Fibroblast of skin of back (primary cell): ENCODE measurements around the gene WRAP53.

Source experiments
- DNase-seq: peaks from one replicate; pipeline ENCODE4 v3.0.0-alpha.2; 2013

The WRAP53 gene

DNA sequence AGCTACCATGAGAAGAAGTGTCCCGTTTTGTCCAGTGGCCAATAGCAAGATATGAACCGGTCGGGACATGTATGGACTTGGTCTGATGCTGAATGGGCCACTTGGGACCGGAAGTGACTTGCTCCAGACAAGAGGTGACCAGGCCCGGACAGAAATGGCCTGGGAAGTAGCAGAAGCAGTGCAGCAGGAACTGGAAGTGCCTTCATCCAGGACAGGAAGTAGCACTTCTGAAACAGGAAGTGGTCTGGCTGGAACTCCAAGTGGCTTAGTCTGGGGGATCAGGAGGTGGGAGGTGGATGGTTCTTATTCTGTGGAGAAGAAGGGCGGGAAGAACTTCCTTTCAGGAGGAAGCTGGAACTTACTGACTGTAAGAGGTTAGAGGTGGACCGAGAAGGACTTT lies 22.0 kb downstream of the WRAP53 start:
- no peak for DNase-seq

DNA sequence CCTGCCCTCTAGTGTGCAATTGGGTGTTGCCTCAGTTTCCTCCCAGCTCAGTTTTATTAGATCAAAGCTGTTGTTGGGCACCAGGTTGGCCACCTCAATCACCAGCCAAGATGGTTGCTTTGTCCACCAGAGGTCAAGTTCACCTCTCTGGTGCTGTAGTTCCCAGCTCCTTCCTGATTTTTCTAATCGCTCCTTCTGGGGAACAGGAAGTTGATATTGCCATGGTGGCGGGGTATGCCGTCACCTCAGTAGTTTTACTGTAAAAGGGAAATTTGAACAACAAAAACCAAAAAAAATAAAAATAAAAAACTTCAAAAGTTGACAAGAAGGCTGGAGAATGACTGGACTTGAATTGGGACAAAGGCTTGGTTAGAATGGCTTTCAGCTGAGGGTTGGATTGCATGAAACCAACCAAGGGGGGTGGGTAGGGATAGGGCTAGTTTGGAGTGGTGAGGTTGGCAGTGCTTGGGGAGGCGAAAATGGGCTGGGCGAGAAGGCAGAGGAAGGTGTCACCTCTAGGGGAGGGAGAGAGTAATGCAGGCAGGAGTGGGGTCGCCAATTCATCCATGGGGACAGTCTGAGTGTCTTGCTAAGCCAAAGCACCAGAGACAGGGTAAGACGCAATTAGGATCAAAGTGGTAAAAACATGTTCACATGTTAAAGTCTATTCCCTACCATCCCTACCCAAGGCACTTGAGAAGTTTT lies 22.9 kb downstream of the WRAP53 start:
- no peak for DNase-seq

DNA sequence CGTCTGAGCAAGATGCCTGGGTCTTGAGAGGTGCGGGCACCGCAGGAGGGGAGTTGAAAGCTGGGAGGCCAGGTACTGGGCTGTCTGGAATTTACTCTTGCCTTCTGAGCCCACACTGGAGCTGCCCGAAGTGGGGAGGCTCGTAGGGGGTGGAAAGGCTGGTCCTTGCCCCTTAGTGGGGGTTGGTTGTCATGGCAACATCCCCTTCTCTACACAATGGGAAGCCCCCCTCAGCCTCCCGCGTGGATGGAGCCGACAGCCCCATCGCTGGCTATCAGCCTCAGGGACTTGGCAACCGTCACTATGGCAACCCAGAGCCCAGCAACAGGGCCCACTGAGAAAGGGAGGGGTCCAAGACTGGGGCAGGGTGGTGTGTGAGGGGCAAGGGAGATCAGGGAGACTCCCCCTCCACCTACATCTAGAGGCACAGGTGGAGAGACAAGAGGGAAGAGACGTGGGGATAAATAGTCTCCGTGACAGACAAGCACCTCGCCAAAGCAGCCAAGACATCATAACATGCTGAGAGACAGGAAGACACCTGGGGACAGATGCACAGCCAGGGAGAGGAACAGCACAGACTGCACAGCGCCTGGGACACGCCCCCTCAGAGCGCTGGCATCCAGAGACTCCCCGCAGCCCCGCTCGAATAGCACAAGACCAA lies 24.0 kb downstream of the WRAP53 start:
- no peak for DNase-seq

DNA sequence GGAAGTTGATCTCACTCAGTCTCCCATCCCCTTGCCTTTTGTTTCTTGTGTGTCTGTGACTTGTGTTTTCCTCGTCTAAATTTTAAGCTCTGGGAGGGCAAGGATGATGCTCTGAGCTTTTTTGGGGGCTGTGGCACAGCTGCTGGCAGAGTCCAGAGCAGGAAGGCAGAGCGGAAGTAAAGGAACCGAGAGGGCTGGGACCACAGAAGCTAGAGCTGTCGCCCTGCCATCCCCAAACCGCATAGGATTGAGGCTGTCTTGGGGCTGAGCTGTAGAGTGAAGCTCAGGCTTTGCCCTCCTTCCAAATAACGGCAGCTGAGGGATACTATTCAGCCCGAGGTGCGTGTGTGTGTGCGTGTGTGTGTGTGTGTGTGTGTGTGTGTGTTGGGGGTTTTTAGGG lies 25.5 kb downstream of the WRAP53 start:
- DNase-seq = no peak

DNA sequence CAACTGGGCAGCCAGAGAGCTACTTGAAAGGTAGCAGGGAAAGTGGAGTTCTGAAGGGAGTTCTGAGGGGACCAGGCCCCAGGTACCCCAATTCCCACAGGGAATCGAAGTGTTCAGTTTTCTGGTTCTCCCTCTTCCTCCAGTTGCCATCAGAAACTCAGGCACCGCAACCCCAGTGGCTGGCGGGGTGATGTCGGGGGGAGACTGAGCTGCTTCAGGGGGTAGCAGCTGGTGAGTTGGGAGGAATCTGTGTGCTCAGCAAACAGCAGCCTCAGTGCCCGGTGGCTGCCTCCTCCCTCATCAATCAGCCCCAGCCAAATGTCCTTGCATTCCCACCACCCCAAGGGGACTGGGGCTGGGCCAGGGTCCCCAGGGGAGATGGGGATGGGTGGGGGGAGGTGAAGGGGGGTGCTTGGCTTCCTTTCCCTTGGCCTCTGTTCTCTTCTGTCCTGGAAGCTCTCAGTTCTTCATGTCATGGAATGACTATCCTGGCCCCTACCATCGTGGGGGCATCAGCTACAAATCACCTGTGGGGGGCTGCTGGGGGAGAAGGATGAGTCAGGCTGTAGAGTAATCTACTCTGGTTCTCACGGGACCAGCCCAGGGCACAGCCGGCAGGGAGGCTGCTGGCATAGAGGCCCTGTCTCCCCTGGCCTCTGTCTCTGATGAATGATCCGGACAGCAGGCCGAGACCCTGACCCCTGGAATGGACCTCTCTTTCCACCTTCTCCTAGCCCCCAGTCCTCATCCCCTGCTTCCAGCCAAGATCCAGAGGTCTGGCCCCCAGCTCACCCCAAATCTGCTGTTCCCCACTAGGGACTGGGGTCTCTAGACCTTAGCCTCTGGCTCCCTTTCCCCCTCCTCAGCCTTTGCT lies 26.7 kb downstream of the WRAP53 start:
- no peak for DNase-seq

DNA sequence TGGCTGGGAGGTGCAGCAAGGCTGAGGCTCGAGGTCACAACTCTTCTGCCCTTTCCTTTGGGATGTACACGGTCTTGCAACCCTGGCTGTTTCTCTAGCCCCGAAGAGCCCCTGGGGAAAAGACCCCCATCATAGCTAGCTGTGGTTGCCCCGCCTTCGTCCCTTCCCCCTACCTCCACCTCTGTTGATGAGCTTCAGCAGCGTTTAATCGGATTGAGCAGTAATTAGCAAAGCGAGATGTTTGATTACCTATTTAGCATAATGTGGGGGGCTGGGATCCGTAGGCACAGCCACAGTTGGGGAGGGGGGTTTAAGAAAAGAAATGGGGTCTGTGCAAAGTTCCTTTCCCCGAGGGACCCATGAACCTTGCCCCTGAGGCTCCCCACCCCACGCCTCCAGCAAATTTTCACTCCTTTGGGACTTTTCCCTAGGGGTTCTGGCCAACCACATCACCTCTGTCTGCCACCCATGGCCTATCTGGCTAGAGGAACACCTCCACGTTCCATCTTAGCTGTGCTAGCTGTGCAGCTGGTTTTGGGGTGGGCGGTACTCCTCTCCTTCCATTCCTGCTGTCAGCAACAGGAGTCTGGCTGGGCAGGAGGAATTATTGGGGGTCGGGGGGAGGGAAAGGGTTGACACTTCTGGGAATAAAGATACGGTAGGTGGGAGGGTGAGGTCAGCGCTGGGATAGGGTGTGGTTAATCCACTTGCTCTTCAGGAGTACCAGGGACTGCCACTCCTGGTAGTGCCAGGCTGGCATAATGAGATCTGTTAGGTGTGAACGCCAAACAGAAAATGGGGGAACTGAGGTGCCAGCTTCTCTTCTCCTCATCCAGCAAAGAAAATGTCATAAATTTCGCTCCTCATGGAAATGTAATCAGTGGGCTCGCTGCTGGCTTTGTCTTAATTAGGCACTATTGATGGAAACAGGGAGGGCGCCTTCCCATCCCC lies 27.9 kb downstream of the WRAP53 start:
- no peak for DNase-seq

DNA sequence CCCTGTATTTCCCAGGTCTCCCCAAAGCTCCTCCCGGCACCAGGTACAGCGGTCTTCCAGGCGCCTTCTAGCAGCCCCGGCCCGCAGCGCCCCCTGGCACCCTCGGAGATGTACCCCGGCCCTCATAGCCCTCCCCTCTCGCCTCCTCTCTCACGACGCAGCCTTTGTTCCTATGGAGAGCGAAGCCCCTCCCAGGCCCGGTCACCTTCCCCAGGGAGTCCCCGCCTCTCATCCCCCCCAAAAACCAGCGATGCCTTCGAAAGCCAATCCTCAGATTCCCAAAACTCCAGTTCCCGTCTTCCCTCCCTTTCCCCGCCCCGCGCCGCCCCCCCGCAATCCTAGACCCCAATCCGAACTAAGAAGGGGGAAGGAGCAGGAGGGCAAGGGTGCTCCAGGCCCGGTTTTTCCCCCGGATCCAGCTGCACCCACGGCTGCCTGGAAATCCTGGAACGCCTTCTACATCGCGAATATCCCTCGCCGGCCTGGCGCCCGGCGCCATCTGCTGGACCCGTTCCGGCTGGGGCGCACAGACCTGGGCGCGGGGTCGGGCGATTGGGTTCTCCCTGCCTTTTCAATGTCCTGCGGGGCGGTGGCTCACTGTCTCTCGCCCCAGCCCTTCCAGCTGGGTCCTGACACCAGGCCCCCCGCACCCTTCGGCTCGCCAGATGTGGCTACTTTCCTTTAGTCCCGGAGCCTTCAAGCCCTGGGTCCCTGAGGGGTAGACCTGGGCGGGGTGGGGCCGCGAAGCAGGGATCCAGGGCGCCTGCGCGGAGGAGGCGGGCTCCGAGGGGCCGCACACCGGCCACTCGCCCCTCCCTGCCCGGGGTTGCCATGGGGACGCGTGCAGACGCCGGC lies 28.9 kb downstream of the WRAP53 start, which contains the start of gene DNAH2:
Gene DNAH2, plus strand, starts transcription at position 844 of the 855 bp plus-strand sequence. CDS start 1,991 bp downstream, outside the sequence.
- peak; percentile 94 for DNase-seq

DNA sequence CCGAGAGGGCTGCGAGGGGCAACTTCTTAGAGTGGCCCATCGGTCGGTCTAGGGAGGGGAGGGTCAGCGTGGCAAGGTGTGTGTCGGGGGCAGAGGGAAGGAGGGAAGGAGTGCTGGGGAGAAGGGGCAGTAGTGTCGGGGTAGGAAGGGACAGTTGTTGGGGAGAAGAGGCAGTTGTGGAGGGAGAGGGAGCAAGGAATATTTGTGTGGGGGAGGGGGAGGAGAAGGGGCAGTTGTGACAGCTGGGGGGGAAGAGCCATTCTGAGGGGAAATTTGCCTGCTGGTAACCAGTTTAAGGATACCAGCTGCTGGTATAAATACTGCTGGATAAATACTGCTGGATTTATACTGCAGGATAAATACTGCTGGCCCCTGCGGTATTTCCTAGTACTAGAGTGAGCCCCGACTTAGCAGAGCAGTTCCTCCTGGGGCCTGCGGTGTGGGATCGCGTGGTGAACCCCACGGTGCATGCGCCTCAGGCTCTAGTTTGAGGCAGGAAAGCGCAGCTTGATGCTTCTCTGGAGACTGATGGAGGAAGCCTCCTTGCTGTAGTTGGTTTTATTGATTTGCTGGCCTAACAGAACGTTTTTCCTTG lies 29.6 kb downstream of the WRAP53 start:
- DNase-seq = no peak

DNA sequence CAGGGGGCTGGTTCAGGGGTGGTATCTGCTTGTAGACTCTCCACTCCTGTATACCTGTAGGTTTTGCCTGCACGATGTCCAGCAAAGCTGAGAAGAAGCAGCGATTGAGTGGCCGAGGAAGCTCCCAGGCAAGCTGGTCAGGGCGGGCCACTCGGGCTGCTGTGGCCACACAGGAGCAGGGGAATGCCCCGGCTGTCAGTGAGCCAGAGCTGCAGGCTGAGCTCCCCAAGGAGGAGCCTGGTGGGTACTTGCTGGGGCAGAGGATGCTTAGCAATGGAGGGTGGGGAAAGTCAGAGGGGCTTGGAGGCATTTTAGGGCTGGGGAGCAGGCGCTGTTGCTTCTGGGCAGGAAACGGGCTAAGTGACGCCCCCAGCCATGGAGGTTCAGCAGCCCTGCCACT lies 31.4 kb downstream of the WRAP53 start:
- DNase-seq = no peak

DNA sequence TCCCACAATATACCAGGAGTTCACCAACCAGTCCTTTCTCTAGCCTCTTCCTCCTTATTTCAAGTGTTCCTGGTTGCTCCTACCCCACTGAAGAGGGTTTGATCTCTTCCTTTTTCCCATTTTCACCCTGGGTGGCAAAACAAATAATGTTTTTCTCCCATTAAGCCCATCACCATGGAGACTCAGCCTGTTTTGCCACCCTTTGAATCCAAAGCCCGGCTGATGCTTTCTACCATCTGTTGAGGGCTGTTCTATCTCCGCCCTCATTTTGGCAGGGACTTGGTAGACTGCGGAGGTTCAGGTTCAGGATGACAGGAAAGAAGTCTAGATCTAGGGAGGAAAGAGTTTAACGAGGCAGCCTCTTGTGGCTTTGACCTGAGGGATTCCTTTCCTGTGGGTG lies 31.8 kb downstream of the WRAP53 start:
- no peak for DNase-seq

DNA sequence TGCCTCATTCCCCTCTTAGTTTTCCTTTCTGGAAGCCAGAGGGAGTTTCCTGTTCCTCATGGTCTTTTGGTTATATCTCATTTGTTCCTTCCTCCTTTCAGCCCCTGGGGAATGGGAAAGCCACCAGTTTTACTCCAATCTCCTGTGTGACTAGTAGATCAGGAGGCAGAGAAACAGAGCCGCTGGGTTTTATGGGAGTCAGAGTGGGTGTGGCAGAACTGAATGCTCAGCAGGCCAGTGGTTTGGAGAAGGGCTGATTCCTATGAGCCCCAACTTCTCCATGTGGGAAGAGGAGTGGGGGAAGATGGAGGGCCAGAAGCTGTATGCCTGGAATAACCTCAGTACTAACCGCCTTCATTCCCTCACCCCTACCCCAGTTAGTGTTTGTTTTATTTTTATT lies 33.3 kb downstream of the WRAP53 start:
- no peak for DNase-seq

DNA sequence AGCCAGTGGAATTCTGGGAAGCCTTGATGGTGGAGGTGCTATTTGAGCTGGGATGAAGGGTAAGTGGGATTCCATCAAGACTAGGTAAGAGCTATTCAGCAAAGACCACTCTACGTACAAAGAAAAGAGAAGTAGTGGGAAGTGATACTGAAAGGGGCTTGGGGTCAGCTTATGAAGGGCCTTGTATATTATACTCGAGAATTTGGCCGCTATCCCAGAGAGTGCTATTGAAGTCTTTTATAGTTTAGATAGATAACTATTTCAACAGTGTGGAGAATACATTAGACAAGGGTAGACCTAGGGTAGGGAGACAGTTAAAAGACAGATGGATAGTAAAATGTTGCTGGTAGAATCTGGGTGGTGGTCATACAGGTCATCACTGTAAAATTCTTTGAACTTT lies 39.6 kb downstream of the WRAP53 start:
- no peak for DNase-seq

DNA sequence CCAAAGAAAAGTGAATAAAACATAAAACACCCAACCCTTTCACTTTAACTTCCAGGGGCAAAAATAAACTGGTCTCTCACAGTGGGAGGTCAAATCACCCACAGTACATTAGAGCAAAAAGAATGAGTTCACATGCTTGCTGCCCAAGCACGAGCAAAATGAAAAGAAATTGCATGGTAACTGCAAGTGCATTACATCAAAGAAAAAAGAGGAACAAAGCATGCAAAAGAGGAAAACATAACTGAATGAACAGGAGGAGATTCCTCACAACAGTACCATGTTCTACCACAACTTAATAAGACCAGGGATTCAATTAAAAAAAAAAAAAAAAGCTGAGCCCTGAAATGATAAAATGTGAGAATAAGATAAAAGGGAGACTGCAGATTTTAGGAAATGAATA lies 41.5 kb downstream of the WRAP53 start:
- no peak for DNase-seq

DNA sequence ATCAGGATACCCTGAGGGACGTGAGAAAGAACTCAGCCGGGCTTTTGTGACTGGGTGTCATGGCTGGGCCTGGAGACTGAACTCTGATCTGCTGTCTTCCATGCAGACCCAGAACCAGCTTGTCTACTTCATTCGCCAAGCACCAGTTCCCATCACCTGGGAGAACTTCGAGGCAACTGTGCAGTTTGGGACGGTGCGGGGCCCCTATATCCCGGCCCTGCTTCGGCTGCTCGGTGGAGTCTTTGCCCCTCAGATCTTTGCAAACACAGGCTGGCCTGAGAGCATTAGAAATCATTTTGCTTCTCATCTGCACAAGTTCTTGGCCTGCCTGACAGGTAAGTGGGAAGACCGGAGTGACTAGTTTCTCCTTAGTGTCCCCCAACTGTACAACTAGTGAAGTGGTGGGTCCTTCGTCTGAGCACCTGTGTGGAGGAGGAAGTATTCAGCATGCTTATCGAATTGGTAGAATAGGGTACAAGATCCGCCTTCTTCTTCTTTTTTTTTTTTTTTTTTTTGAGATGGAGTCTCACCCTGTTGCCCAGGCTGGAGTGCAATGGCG lies 44.8 kb downstream of the WRAP53 start:
- DNase-seq = no peak

DNA sequence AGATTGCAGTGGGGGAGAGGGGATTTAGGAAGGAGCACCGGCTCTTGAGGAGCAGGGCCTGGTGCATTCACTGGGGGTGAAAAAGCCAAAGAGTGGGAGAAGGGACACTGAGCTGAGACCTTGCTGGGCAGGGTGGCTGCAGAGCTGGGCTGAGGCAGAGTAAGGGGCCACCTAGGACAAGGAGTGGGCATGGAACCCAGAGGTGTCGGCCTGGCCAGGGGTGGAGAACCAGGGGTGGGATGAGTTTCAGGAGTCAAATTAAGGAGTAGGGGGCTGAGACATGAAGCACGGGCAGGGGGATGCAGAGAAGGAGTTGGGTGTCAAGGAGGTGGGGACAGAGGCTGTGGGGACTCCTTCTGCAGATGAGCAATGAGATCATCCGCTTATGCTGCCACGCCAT lies 49.3 kb downstream of the WRAP53 start:
- DNase-seq = no peak

DNA sequence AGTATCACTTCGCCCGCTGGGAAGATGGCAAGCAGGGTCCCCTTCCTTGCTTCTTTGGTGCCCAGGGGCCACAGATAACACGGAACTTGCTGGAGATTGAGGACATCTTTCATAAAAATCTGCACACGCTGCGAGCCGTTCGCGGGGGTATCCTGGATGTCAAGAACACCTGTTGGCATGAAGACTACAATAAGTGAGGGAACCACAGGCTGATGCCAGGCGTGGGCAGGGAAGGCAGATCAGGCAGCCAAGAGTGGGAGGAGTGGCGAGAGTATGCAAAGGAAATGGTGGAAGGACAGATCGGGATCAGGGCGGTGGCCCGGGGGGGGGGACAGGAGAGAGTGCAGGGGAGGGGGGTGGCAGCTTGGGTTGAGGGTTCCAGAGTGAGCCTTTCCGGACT lies 51.5 kb downstream of the WRAP53 start:
- no peak for DNase-seq

DNA sequence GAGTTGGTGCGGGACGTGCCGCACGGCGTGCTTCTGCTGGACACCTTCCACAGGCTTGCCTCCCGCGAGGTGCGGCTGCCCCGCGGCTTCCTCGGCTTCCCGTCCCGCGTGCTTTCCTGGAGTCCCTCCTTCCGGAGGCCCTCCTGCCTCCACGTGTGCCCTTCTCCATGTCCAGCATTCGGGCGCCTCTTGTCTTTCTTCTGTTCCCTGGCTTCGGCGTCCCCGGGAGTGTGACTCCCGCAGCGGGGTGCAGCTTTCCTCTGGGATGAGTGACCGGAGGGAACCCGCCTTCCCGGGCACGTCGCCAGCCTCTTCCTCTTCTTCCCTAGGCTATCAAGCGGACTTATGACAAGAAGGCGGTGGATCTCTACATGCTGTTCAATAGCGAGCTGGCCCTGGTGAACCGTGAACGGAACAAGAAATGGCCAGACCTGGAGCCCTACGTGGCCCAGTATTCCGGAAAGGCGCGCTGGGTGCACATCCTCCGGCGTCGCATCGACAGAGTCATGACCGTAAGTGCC lies 52.3 kb downstream of the WRAP53 start:
- no peak for DNase-seq

DNA sequence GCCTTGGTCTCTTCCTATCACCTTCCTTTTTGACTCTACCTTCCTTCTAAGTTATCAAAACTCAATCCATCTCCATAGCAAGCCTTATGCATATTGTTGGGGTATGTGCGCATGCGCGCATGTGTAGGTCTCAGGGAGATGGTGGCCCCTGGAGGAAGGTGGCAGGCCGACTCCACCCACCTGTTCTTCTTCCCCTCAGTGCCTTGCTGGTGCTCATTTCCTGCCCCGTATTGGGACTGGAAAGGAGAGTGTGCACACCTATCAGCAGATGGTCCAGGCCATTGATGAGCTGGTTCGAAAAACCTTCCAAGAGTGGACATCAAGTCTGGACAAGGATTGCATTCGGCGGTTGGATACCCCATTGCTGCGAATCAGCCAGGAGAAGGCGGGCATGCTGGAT lies 54.5 kb downstream of the WRAP53 start:
- no peak for DNase-seq

DNA sequence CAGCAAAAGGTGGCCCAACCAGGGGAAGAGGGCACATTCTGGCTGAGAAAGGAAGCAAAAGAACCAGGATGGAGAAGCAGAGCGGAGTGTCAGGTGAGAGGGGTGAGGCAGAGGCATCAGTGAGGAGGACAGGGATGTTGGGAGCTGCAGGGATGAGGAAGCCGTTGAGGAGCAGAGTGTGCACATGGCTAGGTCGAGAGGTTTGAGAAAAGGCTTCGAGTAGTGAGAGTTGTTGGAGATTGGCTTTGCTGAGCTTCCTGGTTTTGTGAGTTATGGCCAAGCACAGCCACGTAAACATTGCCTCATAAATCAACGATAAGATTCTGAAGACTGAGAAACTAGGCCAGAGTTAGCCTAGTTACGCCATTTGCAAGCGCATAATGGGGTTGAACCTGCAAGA lies 56.1 kb downstream of the WRAP53 start:
- DNase-seq = no peak

DNA sequence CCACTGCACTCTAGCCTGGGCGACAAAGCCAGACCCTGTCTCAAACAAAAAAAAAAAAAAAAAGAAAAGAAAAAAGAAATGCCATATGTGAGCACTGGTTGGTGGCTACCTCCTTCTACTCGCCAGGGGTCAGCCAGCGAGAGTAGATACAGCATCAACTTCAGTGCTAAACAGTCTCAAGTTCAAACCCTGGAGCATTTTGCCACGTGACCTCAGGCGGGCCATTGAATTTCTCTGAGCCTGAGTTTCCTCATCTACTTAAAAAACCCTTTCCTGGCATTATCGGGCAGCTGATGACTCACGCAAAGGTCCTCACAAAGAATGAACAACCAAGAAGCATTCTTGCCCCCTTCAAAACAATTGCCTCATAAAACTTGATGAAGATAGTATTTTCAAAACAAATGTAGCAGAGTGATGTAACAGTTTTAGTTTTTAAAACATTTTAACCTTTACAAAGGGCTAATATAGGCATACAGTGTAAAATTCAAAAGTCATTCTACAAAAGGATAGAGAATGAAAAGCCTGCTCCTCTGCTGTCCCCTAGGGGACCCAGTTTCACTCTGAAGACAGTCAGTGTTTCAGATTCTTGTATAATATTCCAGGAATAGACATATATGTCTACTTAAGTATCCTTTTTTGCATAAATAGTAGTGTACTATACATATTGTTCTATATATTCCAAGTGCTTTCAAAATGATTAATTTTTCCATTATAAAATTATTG lies 57.6 kb downstream of the WRAP53 start:
- DNase-seq = peak; percentile 82
